ENCODE measurements around the gene POLR1D.

- TF ChIP-seq, protein P1, sequence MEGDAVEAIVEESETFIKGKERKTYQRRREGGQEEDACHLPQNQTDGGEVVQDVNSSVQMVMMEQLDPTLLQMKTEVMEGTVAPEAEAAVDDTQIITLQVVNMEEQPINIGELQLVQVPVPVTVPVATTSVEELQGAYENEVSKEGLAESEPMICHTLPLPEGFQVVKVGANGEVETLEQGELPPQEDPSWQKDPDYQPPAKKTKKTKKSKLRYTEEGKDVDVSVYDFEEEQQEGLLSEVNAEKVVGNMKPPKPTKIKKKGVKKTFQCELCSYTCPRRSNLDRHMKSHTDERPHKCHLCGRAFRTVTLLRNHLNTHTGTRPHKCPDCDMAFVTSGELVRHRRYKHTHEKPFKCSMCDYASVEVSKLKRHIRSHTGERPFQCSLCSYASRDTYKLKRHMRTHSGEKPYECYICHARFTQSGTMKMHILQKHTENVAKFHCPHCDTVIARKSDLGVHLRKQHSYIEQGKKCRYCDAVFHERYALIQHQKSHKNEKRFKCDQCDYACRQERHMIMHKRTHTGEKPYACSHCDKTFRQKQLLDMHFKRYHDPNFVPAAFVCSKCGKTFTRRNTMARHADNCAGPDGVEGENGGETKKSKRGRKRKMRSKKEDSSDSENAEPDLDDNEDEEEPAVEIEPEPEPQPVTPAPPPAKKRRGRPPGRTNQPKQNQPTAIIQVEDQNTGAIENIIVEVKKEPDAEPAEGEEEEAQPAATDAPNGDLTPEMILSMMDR (IDR thresholded peaks at IDR 0.05): no peak
- no peak for TF ChIP-seq POLR2A (IDR thresholded peaks at IDR 0.05)
- TF ChIP-seq POLR2AphosphoS5 (IDR thresholded peaks at IDR 0.05): peak; percentile 41
These were observed 15.6 kb downstream of the POLR1D start for GRCh38 chr13:27637289-27637626.

All from prostate gland (tissue), 2 donors.